GM21423 (cell line): Measurements from ENCODE around the gene MMP2.
A peak's percentile ranks its signal among the peaks of the same experiment; 100 is the strongest.

Source experiments
- ATAC-seq: cut with Tn5 transposase; IDR thresholded peaks from one replicate; pipeline ENCODE4 v1.9.1; 2021; ENCODE audit warnings: mild to moderate bottlenecking, moderate library complexity; ENCODE audit not compliant: unreplicated experiment

Gene MMP2

GRCh38 chr16:55478827-55479429 lies at the start of gene MMP2:
Gene MMP2 (plus strand): TSS chr16:55479198. CDS start chr16:55479480, 282 bp downstream.
- no peak for ATAC-seq

- no peak for ATAC-seq
Observed at GRCh38 chr16:55433030-55433429, 46.0 kb upstream of the MMP2 start.

GRCh38 chr16:55433535-55433934 lies 45.5 kb upstream of the MMP2 start:
- no peak for ATAC-seq

GRCh38 chr16:55434000-55434399 lies 45.0 kb upstream of the MMP2 start:
- ATAC-seq = no peak

GRCh38 chr16:55435387-55435786 lies 43.6 kb upstream of the MMP2 start:
- no peak for ATAC-seq

- no peak for ATAC-seq
Observed at GRCh38 chr16:55436587-55436986, 42.4 kb upstream of the MMP2 start.

- ATAC-seq = no peak
Observed at GRCh38 chr16:55437625-55438024, 41.4 kb upstream of the MMP2 start.

GRCh38 chr16:55438281-55438680 lies 40.7 kb upstream of the MMP2 start:
- ATAC-seq = no peak

- no peak for ATAC-seq
Observed at GRCh38 chr16:55439101-55439690, 39.8 kb upstream of the MMP2 start.

- no peak for ATAC-seq
Observed at GRCh38 chr16:55443434-55444346, 35.3 kb upstream of the MMP2 start.

GRCh38 chr16:55444754-55445485 lies 34.1 kb upstream of the MMP2 start:
- ATAC-seq = peak; percentile 56

GRCh38 chr16:55447231-55447630 lies 31.8 kb upstream of the MMP2 start:
- no peak for ATAC-seq

GRCh38 chr16:55452996-55453395 lies 26.0 kb upstream of the MMP2 start:
- no peak for ATAC-seq

GRCh38 chr16:55453909-55454308 lies 25.1 kb upstream of the MMP2 start:
- ATAC-seq = no peak

GRCh38 chr16:55454861-55455260 lies 24.1 kb upstream of the MMP2 start:
- no peak for ATAC-seq

GRCh38 chr16:55462241-55462640 lies 16.8 kb upstream of the MMP2 start:
- no peak for ATAC-seq

- ATAC-seq = no peak
Observed at GRCh38 chr16:55464375-55464774, 14.6 kb upstream of the MMP2 start.

- ATAC-seq = peak; percentile 94
Observed at GRCh38 chr16:55465077-55465896, 13.7 kb upstream of the MMP2 start.

- ATAC-seq = no peak
Observed at GRCh38 chr16:55466209-55466608, 12.8 kb upstream of the MMP2 start.

GRCh38 chr16:55467898-55468297 lies 11.1 kb upstream of the MMP2 start:
- ATAC-seq = no peak
